Esophagus muscularis mucosa (tissue), 4 donors: ENCODE results near the gene PTPRN2. TPM values are rescaled to one million over a fixed set of nuclear protein-coding genes. Genes with fewer than 3 reads are reported as not detected.

Experiments
- DNase-seq: peaks from one replicate; pipeline ENCODE4 v3.0.0-alpha.2; 2017; ENCODE audit errors: extremely low spot score
- H3K27ac ChIP-seq, 4 donors: fragments of 200-600 bp; sonication (generic); replicated peaks in 1 of 4; 1 replicate in 3 of 4; 2 replicates in 1 of 4; pipeline ENCODE4 v1.5.1; 2016 to 2019; ENCODE audit warnings: mild to moderate bottlenecking in 1 of 4
- H3K27me3 ChIP-seq, 4 donors: fragments of 200-600 bp; sonication (generic); one replicate each; pipeline versions ENCODE4 v1.5.1 to v1.6.0; 2016 to 2019
- H3K36me3 ChIP-seq, 4 donors: fragments of 200-600 bp; sonication (generic); one replicate each; pipeline ENCODE4 v1.5.1; 2016 to 2019
- H3K4me1 ChIP-seq, 4 donors: fragments of 200-600 bp; sonication (generic); one replicate each; pipeline ENCODE4 v1.5.1; 2016 to 2019
- H3K4me3 ChIP-seq, 4 donors: fragments of 200-600 bp; sonication (generic); 1 replicate in 2 of 4; 2 replicates in 2 of 4; pipeline ENCODE4 v1.5.1; 2016 to 2019; ENCODE audit warnings: mild to moderate bottlenecking in 4 of 4, moderate library complexity in 1 of 4
- H3K9me3 ChIP-seq, 4 donors: fragments of 200-600 bp; sonication (generic); 1 replicate in 3 of 4; 2 replicates in 1 of 4; pipeline ENCODE4 v1.5.1; 2016 to 2019
- EP300 ChIP-seq: sonication (generic); formaldehyde crosslinking; IDR thresholded peaks from one replicate; pipeline ENCODE4 v1.6.1; 2017; ENCODE audit warnings: antibody characterized with exemption
- POLR2A ChIP-seq: fragments of 450-650 bp; IDR thresholded peaks from one replicate; pipeline ENCODE4 v1.6.1; 2017; ENCODE audit warnings: antibody characterized with exemption, moderate library complexity, mild to moderate bottlenecking, low read depth
- POLR2AphosphoS5 ChIP-seq, 2 donors: sonication (generic); formaldehyde crosslinking; IDR thresholded peaks; one replicate each; pipeline ENCODE4 v1.6.1; 2017; ENCODE audit warnings: antibody characterized with exemption in 2 of 2
- WGBS: methylation state at CpG from one replicate; pipeline ENCODE4 v1.1.5; 2018; 5-methylcytosine and 5-hydroxymethylcytosine counted together
- intact Hi-C: fragments of 100-400 bp; cut with DNase I; formaldehyde crosslinking; loops from one replicate; pipeline ENCODE4 v1.15.1; 2023
- total RNA-seq, 4 donors: library from RNA; depleted of rRNA; stranded (reverse); fragments of >200 nt; gene quantifications; one replicate each; pipeline versions ENCODE4 v1.1.0 to v1.2.1, GENCODE V29; 2016
- TF ChIP-seq, protein P1 (sequence below), 3 experiments: fragments of 200-600 bp in 2 of 3; fragments of 450-650 bp in 1 of 3; sonication (generic) in 2 of 3; IDR thresholded peaks; one replicate each; pipeline ENCODE4 v1.5.1; 2017 to 2019; ENCODE audit warnings: antibody characterized with exemption in 3 of 3, mild to moderate bottlenecking in 2 of 3, moderate library complexity in 1 of 3

PTPRN2 gene
- total RNA-seq, 4 donors from 2014 or later = 2.1 to 3.1 (median 3.1) TPM

DNA sequence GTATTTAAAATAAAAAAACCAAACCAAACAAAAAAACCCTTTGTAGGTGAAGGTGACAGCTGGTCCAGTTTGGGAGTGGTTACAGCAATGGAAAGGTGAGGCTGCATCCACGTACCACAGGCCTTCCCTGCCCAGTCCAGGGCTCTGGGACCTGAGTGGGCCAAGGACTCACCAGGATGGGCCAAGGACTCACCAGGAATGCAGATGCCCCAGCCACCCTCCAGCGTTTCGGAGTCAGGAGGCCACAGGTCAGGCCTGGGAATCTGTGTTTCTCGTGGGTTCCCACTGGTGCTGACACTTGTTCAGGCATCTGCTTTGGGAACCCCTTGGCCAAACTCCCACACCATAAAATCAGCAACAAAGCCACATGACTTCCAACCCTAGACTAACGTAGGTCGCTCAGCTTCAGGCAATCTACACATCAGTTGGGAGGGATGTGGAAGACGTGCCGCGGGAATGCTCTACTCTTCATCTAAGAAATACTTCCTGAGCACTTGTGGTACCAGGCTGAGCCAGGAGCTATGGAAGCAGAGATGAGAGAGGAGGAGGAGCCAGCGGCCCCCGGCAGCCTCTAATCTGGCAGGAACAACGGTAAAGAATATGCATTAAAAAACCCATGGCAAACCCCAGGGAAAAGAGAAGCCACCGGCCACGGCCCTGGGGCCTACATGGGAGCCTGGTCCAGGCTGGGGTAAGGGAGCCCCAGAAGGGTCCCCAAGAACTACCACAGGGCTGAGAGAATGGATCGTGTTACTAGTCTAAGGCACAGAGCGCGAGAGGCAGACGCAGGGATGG lies 473.4 kb downstream of the PTPRN2 start:
- Histone ChIP-seq H3K4me3 (no peak overlapping the region), H3K27me3 (no peaks in the 10 kb centered on the region), H3K27ac (no peak overlapping the region), H3K4me1 (no peaks in the 10 kb centered on the region), H3K36me3 (no peaks in the 10 kb centered on the region), H3K9me3 (peaks cover 3 to 51% (median 23%) of the 10 kb centered on the region in 4 donors)
- 94% methylated on average over 18 of the region's 18 CpGs for WGBS
- DNase-seq = no peak
- TF ChIP-seq POLR2AphosphoS5 (IDR thresholded peaks at IDR 0.05) = no peak
- TF ChIP-seq, protein P1, sequence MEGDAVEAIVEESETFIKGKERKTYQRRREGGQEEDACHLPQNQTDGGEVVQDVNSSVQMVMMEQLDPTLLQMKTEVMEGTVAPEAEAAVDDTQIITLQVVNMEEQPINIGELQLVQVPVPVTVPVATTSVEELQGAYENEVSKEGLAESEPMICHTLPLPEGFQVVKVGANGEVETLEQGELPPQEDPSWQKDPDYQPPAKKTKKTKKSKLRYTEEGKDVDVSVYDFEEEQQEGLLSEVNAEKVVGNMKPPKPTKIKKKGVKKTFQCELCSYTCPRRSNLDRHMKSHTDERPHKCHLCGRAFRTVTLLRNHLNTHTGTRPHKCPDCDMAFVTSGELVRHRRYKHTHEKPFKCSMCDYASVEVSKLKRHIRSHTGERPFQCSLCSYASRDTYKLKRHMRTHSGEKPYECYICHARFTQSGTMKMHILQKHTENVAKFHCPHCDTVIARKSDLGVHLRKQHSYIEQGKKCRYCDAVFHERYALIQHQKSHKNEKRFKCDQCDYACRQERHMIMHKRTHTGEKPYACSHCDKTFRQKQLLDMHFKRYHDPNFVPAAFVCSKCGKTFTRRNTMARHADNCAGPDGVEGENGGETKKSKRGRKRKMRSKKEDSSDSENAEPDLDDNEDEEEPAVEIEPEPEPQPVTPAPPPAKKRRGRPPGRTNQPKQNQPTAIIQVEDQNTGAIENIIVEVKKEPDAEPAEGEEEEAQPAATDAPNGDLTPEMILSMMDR (IDR thresholded peaks at IDR 0.05) = no peak
- no peak for TF ChIP-seq POLR2A
- intact Hi-C loops = no loop called here

DNA sequence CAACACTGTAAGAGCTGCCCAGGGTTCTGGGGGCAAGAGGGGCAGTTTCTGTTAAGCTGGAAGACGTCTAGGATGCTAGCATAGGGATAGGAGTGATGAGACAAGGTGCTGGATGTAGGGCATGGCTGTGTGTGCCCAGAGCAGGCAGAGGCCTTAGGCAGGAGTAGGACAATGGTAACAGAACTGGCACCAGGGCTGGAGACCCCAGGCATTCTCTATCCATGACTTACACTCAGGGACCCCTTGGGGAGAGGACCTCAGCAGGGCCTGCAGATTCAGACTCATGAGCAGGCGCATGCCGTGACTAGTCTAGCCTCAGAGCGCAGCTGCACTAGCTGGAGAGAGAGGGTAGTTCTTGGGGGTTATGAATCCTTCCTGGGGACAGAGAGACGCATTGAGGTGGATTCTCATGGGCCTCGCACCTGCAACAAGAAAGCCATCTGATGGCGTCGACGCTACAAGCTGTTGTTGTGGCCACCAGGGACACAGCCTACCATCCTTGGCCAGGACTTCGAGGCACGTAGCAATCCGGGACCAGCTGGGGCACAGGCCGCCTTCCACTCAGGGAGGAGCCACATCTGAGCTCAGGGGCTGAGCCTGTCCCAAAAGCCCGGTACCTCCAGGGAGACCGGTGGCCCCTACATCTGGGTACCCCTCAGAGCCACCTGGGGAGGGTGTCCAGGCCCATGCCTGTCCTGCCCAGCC lies 474.1 kb downstream of the PTPRN2 start:
- Histone ChIP-seq H3K4me3 (no peak overlapping the region), H3K27me3 (no peaks in the 10 kb centered on the region), H3K36me3 (no peaks in the 10 kb centered on the region), H3K9me3 (peaks cover under 1 to 44% (median 20%) of the 10 kb centered on the region in 4 donors), H3K4me1 (no peaks in the 10 kb centered on the region), H3K27ac (no peak overlapping the region)
- DNase-seq = no peak
- intact Hi-C loops = no loop called here
- WGBS = 89% methylated on average over 10 of the region's 15 CpGs
- TF ChIP-seq POLR2A = no peak

DNA sequence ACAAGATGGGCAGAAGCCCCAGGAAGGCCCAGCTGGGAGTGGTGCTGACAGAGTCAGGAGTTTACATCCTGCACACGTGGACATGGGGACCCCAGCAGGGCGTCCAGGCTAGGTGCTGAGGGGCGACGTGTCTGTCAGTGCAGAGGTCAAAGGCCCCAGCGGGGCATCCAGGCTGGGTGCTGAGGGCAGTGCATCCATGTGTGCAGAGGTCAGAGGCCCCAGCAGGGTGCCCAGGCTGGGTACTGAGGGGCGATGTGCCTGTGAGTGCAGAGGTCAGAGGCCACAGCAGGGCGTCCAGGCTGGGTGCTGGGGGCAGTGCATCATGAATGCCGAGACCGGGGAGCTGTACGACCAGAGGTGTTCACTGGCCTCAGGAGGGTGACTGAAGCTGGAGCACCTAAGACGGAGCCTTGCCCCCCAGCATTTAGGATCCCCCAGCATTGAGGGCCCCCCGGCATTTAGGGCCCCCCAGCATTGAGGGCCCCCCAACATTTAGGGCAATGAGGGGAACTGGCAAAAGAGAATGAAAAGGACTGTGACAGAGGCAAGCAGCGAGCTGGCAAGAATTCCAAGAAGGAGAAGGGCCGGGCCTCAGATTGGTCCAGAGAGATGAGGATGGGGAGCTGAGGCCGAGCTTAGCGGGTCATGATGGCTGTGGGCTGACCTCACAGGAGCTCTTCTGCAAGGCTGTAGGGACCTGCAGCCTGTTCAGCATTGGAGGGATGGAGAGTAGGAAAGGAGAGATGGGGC lies 474.9 kb downstream of the PTPRN2 start:
- Histone ChIP-seq H3K36me3 (no peaks in the 10 kb centered on the region), H3K4me3 (no peak overlapping the region), H3K27me3 (peaks cover 0 to 3% (median 0%) of the 10 kb centered on the region in 4 donors), H3K27ac (no peak overlapping the region), H3K4me1 (no peaks in the 10 kb centered on the region), H3K9me3 (peaks cover 0 to 38% (median 14%) of the 10 kb centered on the region in 4 donors)
- intact Hi-C loops = no loop called here
- no peak for DNase-seq
- TF ChIP-seq POLR2AphosphoS5 (IDR thresholded peaks at IDR 0.05) (no peak), EP300 (no peak), POLR2A (no peak)
- TF ChIP-seq, protein P1 (IDR thresholded peaks at IDR 0.05) = no peak
- WGBS = 88% methylated on average over 13 of the region's 16 CpGs

DNA sequence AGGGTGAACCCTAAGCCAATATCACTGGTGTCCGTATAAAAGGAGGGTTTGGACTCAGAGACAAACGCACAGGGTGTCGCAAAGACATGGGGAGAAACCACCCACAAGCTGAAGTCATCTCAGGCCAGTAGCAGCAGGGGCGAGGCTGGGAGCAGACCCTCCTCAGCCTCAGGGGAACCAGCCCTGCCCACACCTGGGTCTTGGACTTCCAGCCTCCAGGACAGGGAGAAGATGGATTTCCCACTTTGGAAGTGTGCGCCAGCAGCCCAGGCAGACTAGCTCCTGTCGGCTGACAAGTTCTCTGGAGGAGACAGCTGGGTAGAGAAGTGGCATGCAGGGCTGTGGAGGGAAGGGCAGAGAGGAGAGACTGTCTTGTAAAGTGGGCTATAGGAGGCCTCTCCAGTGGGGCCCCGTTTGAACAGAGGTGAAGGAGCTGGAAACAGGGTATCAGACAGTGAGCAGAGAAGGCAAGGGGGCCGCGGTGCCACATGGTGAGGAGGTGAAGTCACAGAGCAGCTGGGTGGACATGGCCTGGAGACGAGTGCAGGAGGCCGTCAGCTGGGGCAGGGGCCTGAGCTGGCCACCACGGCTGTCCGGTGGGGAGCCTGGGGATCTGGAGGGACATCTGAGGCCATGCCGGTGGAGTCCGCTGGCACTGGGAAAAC lies 475.6 kb downstream of the PTPRN2 start:
- Histone ChIP-seq H3K27me3 (peaks cover 0 to 10% (median 0%) of the 10 kb centered on the region in 4 donors), H3K36me3 (no peaks in the 10 kb centered on the region), H3K27ac (no peak overlapping the region), H3K4me1 (no peaks in the 10 kb centered on the region), H3K9me3 (peaks cover 0 to 31% (median 6%) of the 10 kb centered on the region in 4 donors), H3K4me3 (no peak overlapping the region)
- TF ChIP-seq POLR2A = no peak
- TF ChIP-seq EP300 = no peak
- TF ChIP-seq, protein P1 (IDR thresholded peaks at IDR 0.05) = no peak
- no peak for TF ChIP-seq POLR2AphosphoS5 (IDR thresholded peaks at IDR 0.05)
- WGBS = 85% methylated on average over 15 of the region's 15 CpGs
- no peak for DNase-seq
- intact Hi-C loops = no loop called here
